Endodermal cell (in vitro differentiated cells): ENCODE results near the gene FGF5. TPM values are rescaled to one million over a fixed set of nuclear protein-coding genes. Genes with fewer than 3 reads are reported as not detected.

ENCODE experiments used
- DNase-seq: peaks from one replicate; pipeline ENCODE4 v3.0.0-alpha.2; 2017
- H3K27ac ChIP-seq: 2 replicates; pipeline ENCODE4 v1.5.1; 2013; ENCODE audit warnings: mild to moderate bottlenecking, low read depth, low read length, moderate library complexity
- H3K27me3 ChIP-seq: 2 replicates; pipeline ENCODE4 v1.6.1; 2013; ENCODE audit warnings: mild to moderate bottlenecking, low read length, moderate library complexity; ENCODE audit not compliant: insufficient read depth, control insufficient read depth, poor library complexity, severe bottlenecking
- H3K36me3 ChIP-seq: 2 replicates; pipeline ENCODE4 v1.7.0; 2013; ENCODE audit warnings: mild to moderate bottlenecking, low read length, moderate library complexity; ENCODE audit not compliant: control insufficient read depth, insufficient read depth
- H3K4me1 ChIP-seq: one replicate; pipeline ENCODE4 v1.7.0; 2013; ENCODE audit warnings: low read length; ENCODE audit not compliant: control insufficient read depth, insufficient read depth
- H3K4me3 ChIP-seq: 2 replicates; pipeline ENCODE4 v1.5.1; 2013; ENCODE audit warnings: mild to moderate bottlenecking, low read length, moderate library complexity
- H3K9ac ChIP-seq: 2 replicates; pipeline ENCODE4 v1.6.1; 2013; ENCODE audit warnings: mild to moderate bottlenecking, low read length, moderate library complexity; ENCODE audit not compliant: poor library complexity, severe bottlenecking; ENCODE audit errors: extremely low read depth
- H3K9me3 ChIP-seq: 2 replicates; pipeline ENCODE4 v1.6.1; 2013; ENCODE audit warnings: mild to moderate bottlenecking, low read length, moderate library complexity; ENCODE audit not compliant: control insufficient read depth
- H3K27ac Mint-ChIP-seq: 2 replicates; pipeline ENCODE4 v1.8.0; 2020; ENCODE audit warnings: mixed read lengths
- H3K27me3 Mint-ChIP-seq: 2 replicates; pipeline ENCODE4 v1.8.0; 2021; ENCODE audit warnings: mild to moderate bottlenecking, mixed read lengths; ENCODE audit not compliant: insufficient read depth
- H3K36me3 Mint-ChIP-seq: 2 replicates; pipeline ENCODE4 v1.8.0; 2020; ENCODE audit warnings: low read depth, mixed read lengths
- H3K4me1 Mint-ChIP-seq: 2 replicates; pipeline ENCODE4 v1.8.0; 2020; ENCODE audit warnings: mixed read lengths
- H3K4me3 Mint-ChIP-seq: 2 replicates; pipeline ENCODE4 v1.8.0; 2020; ENCODE audit warnings: mild to moderate bottlenecking, moderate library complexity, mixed read lengths
- H3K9me3 Mint-ChIP-seq: 2 replicates; pipeline ENCODE4 v1.8.0; 2020; ENCODE audit warnings: mild to moderate bottlenecking, mixed read lengths
- CTCF ChIP-seq: fragments of 200-600 bp; sonication (generic); conservative IDR thresholded peaks from 2 replicates; pipeline ENCODE4 v1.5.0; 2021; ENCODE audit warnings: antibody characterized with exemption, mild to moderate bottlenecking
- WGBS, 2 experiments: methylation state at CpG; one replicate each; pipeline versions ENCODE4 v1.1.5 to v1.1.7; 2013; ENCODE audit warnings: missing lambda C conversion rate in 2 of 2, mixed read lengths in 1 of 2; ENCODE audit not compliant: insufficient coverage in 1 of 2, insufficient read length in 1 of 2; 5-methylcytosine and 5-hydroxymethylcytosine counted together
- total RNA-seq, 2 donors: library from RNA; stranded (reverse); fragmentation: NEBNext Ultra II Directional in 1 of 2; extraction: Animal tissue kit (Norgen Biotek cat#: 25700) in 1 of 2; gene quantifications; 2 replicates in 1 of 2; 3 replicates in 1 of 2; pipeline ENCODE4 v1.2.1, GENCODE V29; 2021

FGF5 gene
- total RNA-seq, 2 donors from 2014 or later, result 0.49 to 1.6 TPM

GRCh38 chr4:80263541-80264351, 2.7 kb upstream of the FGF5 start:
- Mint-ChIP-seq H3K4me1 (peaks cover 56% of the 10 kb centered on the region), H3K27ac (no peak overlapping the region), H3K4me3 (peak overlapping the region; percentile 48), H3K36me3 (no peaks in the 10 kb centered on the region), H3K9me3 (no peaks in the 10 kb centered on the region), H3K27me3 (peaks cover 99% of the 10 kb centered on the region)
- Histone ChIP-seq H3K36me3 (no peaks in the 10 kb centered on the region), H3K27ac (no peak overlapping the region), H3K4me3 (peak overlapping the region; percentile 74), H3K27me3 (peaks cover 99% of the 10 kb centered on the region), H3K9me3 (no peaks in the 10 kb centered on the region), H3K9ac (no peak overlapping the region), H3K4me1 (peaks cover 12% of the 10 kb centered on the region)
- TF ChIP-seq CTCF, result peak; percentile 32
- 5 to 11% methylated on average over 26 to 36 of the region's 36 CpGs for WGBS, 2 experiments
- peak; percentile 77 for DNase-seq

GRCh38 chr4:80264352-80264647, 2.2 kb upstream of the FGF5 start:
- Histone ChIP-seq H3K27ac (no peak overlapping the region), H3K4me3 (peak overlapping the region; percentile 74), H3K9me3 (no peaks in the 10 kb centered on the region), H3K9ac (no peak overlapping the region), H3K36me3 (no peaks in the 10 kb centered on the region), H3K27me3 (peaks cover 99% of the 10 kb centered on the region), H3K4me1 (peaks cover 12% of the 10 kb centered on the region)
- WGBS, 2 experiments, result 14% methylated on average over 3 to 4 of the region's 4 CpGs
- Mint-ChIP-seq H3K27me3 (peaks cover 99% of the 10 kb centered on the region), H3K27ac (no peak overlapping the region), H3K9me3 (no peaks in the 10 kb centered on the region), H3K4me3 (peak overlapping the region; percentile 48), H3K4me1 (peaks cover 52% of the 10 kb centered on the region), H3K36me3 (no peaks in the 10 kb centered on the region)
- DNase-seq, result peak; percentile 46
- no peak for TF ChIP-seq CTCF

GRCh38 chr4:80264825-80265224, 1.6 kb upstream of the FGF5 start:
- H3K36me3 ChIP-seq, result no peaks in the 10 kb centered on the region
- no peaks in the 10 kb centered on the region for H3K9me3 ChIP-seq
- no peak overlapping the region for H3K4me3 ChIP-seq
- no peak overlapping the region for H3K27ac ChIP-seq
- Mint-ChIP-seq H3K9me3 (no peaks in the 10 kb centered on the region), H3K36me3 (no peaks in the 10 kb centered on the region), H3K4me3 (no peak overlapping the region), H3K27me3 (peaks cover 100% of the 10 kb centered on the region), H3K4me1 (peaks cover 48% of the 10 kb centered on the region), H3K27ac (no peak overlapping the region)
- TF ChIP-seq CTCF, result no peak
- peaks cover 12% of the 10 kb centered on the region for H3K4me1 ChIP-seq
- peaks cover 100% of the 10 kb centered on the region for H3K27me3 ChIP-seq
- no peak overlapping the region for H3K9ac ChIP-seq
- no peak for DNase-seq
- WGBS, 2 experiments, result 20 to 44% methylated on average over 1 of the region's 1 CpG
